Hepatocyte (in vitro differentiated cells): Measurements from ENCODE around the gene MN1.

Source experiments
- EZH2 ChIP-seq: fragments of 200-600 bp; sonication (generic); IDR thresholded peaks from 2 replicates; pipeline ENCODE4 v1.6.1; 2016; ENCODE audit warnings: antibody characterized with exemption, mild to moderate bottlenecking, borderline replicate concordance
- EZH2phosphoT487 ChIP-seq: fragments of 200-600 bp; sonication (generic); IDR thresholded peaks from one replicate; pipeline ENCODE4 v1.6.1; 2018; ENCODE audit warnings: antibody characterized with exemption, mild to moderate bottlenecking, low read depth, moderate library complexity; ENCODE audit not compliant: unreplicated experiment, severe bottlenecking
- TF ChIP-seq, protein P1 (sequence below): fragments of 200-600 bp; sonication (generic); IDR thresholded peaks from 2 replicates; pipeline ENCODE4 v1.5.1; 2016; ENCODE audit warnings: antibody characterized with exemption, mild to moderate bottlenecking; ENCODE audit not compliant: poor library complexity

DNA sequence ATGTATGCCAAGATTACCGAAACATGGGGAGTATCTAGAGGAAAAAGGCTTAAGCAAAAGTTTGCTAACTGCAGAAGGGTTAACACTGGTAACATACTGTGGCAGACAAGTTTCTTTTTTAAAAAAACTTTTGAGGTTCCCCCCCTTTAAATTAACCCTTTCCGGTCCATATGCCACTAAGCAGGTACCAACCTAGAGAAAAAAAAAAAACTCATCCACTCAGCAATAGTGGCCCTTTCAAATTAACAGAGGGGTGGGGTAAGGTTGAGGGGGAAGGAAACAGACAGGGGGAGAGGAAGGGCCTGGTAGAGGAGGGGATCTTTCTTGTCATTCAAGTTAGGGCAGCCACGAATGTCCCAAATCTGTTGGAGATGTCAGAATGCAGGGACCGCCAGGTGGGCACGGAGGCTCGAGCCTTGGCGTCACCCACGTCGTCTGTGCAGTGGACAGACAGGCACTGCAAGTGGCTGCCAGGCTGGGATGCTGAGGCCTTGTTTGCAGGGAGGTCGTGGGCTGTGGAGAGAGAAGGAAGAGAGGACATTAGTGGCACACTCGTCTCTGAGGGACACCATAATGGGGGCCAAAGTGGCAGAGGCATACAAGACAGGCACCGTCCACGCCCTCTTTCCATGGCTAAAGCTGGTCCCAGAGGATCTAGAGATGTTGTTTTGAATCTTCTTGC, 50.8 kb downstream of the MN1 start:
- TF ChIP-seq, protein P1, sequence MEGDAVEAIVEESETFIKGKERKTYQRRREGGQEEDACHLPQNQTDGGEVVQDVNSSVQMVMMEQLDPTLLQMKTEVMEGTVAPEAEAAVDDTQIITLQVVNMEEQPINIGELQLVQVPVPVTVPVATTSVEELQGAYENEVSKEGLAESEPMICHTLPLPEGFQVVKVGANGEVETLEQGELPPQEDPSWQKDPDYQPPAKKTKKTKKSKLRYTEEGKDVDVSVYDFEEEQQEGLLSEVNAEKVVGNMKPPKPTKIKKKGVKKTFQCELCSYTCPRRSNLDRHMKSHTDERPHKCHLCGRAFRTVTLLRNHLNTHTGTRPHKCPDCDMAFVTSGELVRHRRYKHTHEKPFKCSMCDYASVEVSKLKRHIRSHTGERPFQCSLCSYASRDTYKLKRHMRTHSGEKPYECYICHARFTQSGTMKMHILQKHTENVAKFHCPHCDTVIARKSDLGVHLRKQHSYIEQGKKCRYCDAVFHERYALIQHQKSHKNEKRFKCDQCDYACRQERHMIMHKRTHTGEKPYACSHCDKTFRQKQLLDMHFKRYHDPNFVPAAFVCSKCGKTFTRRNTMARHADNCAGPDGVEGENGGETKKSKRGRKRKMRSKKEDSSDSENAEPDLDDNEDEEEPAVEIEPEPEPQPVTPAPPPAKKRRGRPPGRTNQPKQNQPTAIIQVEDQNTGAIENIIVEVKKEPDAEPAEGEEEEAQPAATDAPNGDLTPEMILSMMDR = no peak
- TF ChIP-seq EZH2 (no peak), EZH2phosphoT487 (no peak)
